ENCODE data around the gene NEK2.

- TF ChIP-seq EZH2 (IDR thresholded peaks at IDR 0.05), result no peak
- TF ChIP-seq POLR2AphosphoS5 (IDR thresholded peaks at IDR 0.05; ENCODE audit: borderline replicate concordance, low read depth, low read length), result no peak
These were observed 26.2 kb downstream of the NEK2 start for GRCh38 chr1:211648980-211649934.

Data from SK-N-MC (cell line).